NT2/D1 (cell line): ENCODE data around the gene PCTP.

Experiments used
- YY1 ChIP-seq: IDR thresholded peaks from 2 replicates; pipeline ENCODE4 v1.6.1; 2011; ENCODE audit not compliant: insufficient read length, insufficient read depth
- ZNF274 ChIP-seq: IDR thresholded peaks from 2 replicates; pipeline ENCODE4 v1.6.1; 2011; ENCODE audit warnings: mild to moderate bottlenecking, low read depth, low read length

DNA sequence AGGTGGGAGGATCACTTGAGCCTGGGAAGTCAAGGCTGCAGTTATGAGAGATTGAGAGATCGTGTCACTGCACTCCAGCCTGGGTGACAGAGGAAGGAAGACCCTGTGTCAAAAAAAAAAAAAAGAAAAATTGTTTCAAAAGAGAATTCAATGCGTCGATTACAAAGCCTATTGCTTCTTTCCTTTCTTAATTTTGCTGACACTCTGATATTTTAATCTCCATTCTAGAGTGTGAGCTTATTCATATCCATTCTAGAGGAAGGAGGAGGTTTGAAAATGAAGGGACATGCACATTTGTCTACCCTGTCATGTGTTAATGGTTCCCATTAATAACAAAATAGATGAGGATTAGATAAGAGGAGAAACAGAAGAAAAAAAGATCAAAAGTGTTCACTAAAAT, 63.1 kb downstream of the PCTP start:
- no peak for TF ChIP-seq ZNF274
- TF ChIP-seq YY1, result no peak
